HCT116 (cell line): ENCODE measurements around the gene FLRT1. TPM values are rescaled to one million over a fixed set of nuclear protein-coding genes. Genes with fewer than 3 reads are reported as not detected.

Source experiments
- ATAC-seq: fragments of 200-7000 bp; cut with Tn5 transposase; 2 replicates; pipeline ENCODE4 v1.9.1; 2020; ENCODE audit warnings: mild to moderate bottlenecking, moderate library complexity
- BruUV-seq: library from RNA; stranded (reverse); fragments of 400-500 nt; replicated peaks from 2 replicates; lab custom pipeline; 2021; lab: Mats Ljungman, UMichigan
- CTCF ChIA-PET: fragments of 300-600 bp; sonication (Branson Sonifier 250); formaldehyde crosslinking; loops from one replicate; lab custom pipeline; 2021; ENCODE audit warnings: antibody characterized with exemption; lab: Charles Lee
- POLR2A ChIA-PET: fragments of 300-600, 350-600 bp; sonication (Branson Sonifier 250); formaldehyde crosslinking; loops from one replicate; lab custom pipeline; 2021; ENCODE audit warnings: antibody characterized with exemption; lab: Charles Lee
- RAD21 ChIA-PET, 2 experiments: fragments of 300-600 bp; sonication (Branson Sonifier 250); formaldehyde crosslinking; loops; one replicate each; lab custom pipeline; 2023; ENCODE audit warnings: low total read pairs in 2 of 2; ENCODE audit not compliant: uncharacterized antibody in 2 of 2, unreplicated experiment in 2 of 2, low non-redundant PET in 1 of 2; lab: Charles Lee
- DNase-seq: peaks from one replicate; pipeline ENCODE4 v3.0.0-alpha.2; 2010; ENCODE audit warnings: low read depth, low spot score
- H2AFZ ChIP-seq: fragments of 200-600 bp; shearing (Covaris generic), sonication (generic); 2 replicates; pipeline ENCODE4 v1.6.1; 2017; ENCODE audit warnings: low read depth, mixed run types, mixed read lengths, antibody characterized with exemption, low read length; ENCODE audit not compliant: poor library complexity, severe bottlenecking
- H3K27ac ChIP-seq: 2 replicates; pipeline ENCODE4 v1.5.1; 2012; ENCODE audit warnings: low read depth, low read length
- H3K27me3 ChIP-seq: fragments of 200-600 bp; sonication (generic); 2 replicates; pipeline ENCODE4 v1.6.1; 2016; ENCODE audit warnings: mixed run types, low read length, mixed read lengths; ENCODE audit not compliant: insufficient read depth
- H3K36me3 ChIP-seq, 2 experiments: fragments of 200-500 bp in 1 of 2; fragments of 200-600 bp in 1 of 2; sonication (Bioruptor generic) in 1 of 2; sonication (generic) in 1 of 2; 2 replicates each; pipeline versions ENCODE4 v1.5.1 to v1.6.1; 2014 to 2016; ENCODE audit warnings: low read length in 2 of 2, inconsistent platforms in 1 of 2, mixed read lengths in 1 of 2, mixed run types in 1 of 2; ENCODE audit not compliant: insufficient read depth in 2 of 2, control insufficient read depth in 1 of 2
- H3K4me1 ChIP-seq, 2 experiments: fragments of 200-600 bp in 1 of 2; sonication (generic) in 1 of 2; 2 replicates each; pipeline versions ENCODE4 v1.5.1 to v1.6.1; 2012 to 2017; ENCODE audit warnings: low read length in 2 of 2, inconsistent platforms in 1 of 2, mild to moderate bottlenecking in 1 of 2, mixed read lengths in 1 of 2, mixed run types in 1 of 2, moderate library complexity in 1 of 2; ENCODE audit not compliant: insufficient read depth in 2 of 2, control insufficient read depth in 1 of 2
- H3K4me2 ChIP-seq: fragments of 200-600 bp; sonication (generic); 2 replicates; pipeline ENCODE4 v1.6.1; 2017; ENCODE audit warnings: mixed run types, low read length, mixed read lengths
- H3K4me3 ChIP-seq, 2 experiments: fragments of 200-600 bp in 1 of 2; sonication (generic) in 1 of 2; replicated peaks in 1 of 2; 2 replicates each; pipeline ENCODE4 v1.5.1; 2011 to 2016; ENCODE audit warnings: low read length in 2 of 2, control low read depth in 1 of 2, low read depth in 1 of 2, mild to moderate bottlenecking in 1 of 2, mixed read lengths in 1 of 2, mixed run types in 1 of 2
- H3K79me2 ChIP-seq: fragments of 200-600 bp; sonication (generic); 2 replicates; pipeline ENCODE4 v1.6.1; 2017; ENCODE audit warnings: mild to moderate bottlenecking, mixed run types, low read length, moderate library complexity, mixed read lengths; ENCODE audit not compliant: insufficient read depth
- H3K9ac ChIP-seq: fragments of 200-600 bp; sonication (generic); 2 replicates; pipeline ENCODE4 v1.6.1; 2016; ENCODE audit warnings: low read length, mixed read lengths
- H3K9me2 ChIP-seq: fragments of 200-600 bp; sonication (generic), shearing (Covaris generic); 2 replicates; pipeline ENCODE4 v1.6.1; 2017; ENCODE audit warnings: mixed run types, mild to moderate bottlenecking, moderate library complexity; ENCODE audit not compliant: insufficient read depth
- H3K9me3 ChIP-seq, 2 experiments: fragments of 200-500 bp in 1 of 2; fragments of 200-600 bp in 1 of 2; sonication (Bioruptor generic) in 1 of 2; sonication (generic) in 1 of 2; 2 replicates each; pipeline ENCODE4 v1.6.1; 2014 to 2017; ENCODE audit warnings: low read length in 2 of 2, mixed read lengths in 2 of 2, inconsistent platforms in 1 of 2, low read depth in 1 of 2, mild to moderate bottlenecking in 1 of 2, mixed run types in 1 of 2, moderate library complexity in 1 of 2; ENCODE audit not compliant: control insufficient read depth in 1 of 2, insufficient read depth in 1 of 2
- H4K20me1 ChIP-seq: fragments of 200-600 bp; sonication (generic), shearing (Covaris generic); 2 replicates; pipeline ENCODE4 v1.6.1; 2017; ENCODE audit warnings: mixed run types, mild to moderate bottlenecking, moderate library complexity; ENCODE audit not compliant: insufficient read depth
- CBX3 ChIP-seq: IDR thresholded peaks from 2 replicates; pipeline ENCODE4 v1.6.1; 2012; ENCODE audit warnings: low read depth
- CEBPB ChIP-seq: IDR thresholded peaks from 2 replicates; pipeline ENCODE4 v1.6.1; 2012; ENCODE audit warnings: low read depth
- EGR1 ChIP-seq: IDR thresholded peaks from 2 replicates; pipeline ENCODE4 v1.6.1; 2012; ENCODE audit warnings: low read depth
- ELF1 ChIP-seq: IDR thresholded peaks from 2 replicates; pipeline ENCODE4 v1.6.1; 2012; ENCODE audit warnings: low read depth, borderline replicate concordance
- EZH2phosphoT487 ChIP-seq: fragments of 200-600 bp; IDR thresholded peaks from 2 replicates; pipeline ENCODE4 v1.6.1; 2018; ENCODE audit warnings: antibody characterized with exemption, borderline replicate concordance
- FOSL1 ChIP-seq: IDR thresholded peaks from 2 replicates; pipeline ENCODE4 v1.6.1; 2012; ENCODE audit warnings: low read depth
- MAX ChIP-seq: IDR thresholded peaks from 2 replicates; pipeline ENCODE4 v1.6.1; 2012
- RAD21 ChIP-seq: IDR thresholded peaks from 2 replicates; pipeline ENCODE4 v1.6.1; 2012; ENCODE audit warnings: low read depth, mild to moderate bottlenecking
- REST ChIP-seq: IDR thresholded peaks from 2 replicates; pipeline ENCODE4 v1.6.1; 2012; ENCODE audit warnings: low read depth
- SP1 ChIP-seq: IDR thresholded peaks from 2 replicates; pipeline ENCODE4 v1.6.1; 2012; ENCODE audit warnings: low read depth
- SRF ChIP-seq: IDR thresholded peaks from 2 replicates; pipeline ENCODE4 v1.6.1; 2012; ENCODE audit warnings: low read depth
- YY1 ChIP-seq: IDR thresholded peaks from 2 replicates; pipeline ENCODE4 v1.6.1; 2011; ENCODE audit warnings: low read length, low read depth, moderate library complexity, mild to moderate bottlenecking; ENCODE audit not compliant: insufficient replicate concordance; ENCODE audit errors: extremely low read depth
- ZNF274 ChIP-seq: fragments of 200-500 bp; sonication (Bioruptor generic); IDR thresholded peaks from 2 replicates; pipeline ENCODE4 v1.6.1; 2014; ENCODE audit warnings: mild to moderate bottlenecking, low read depth, low read length, inconsistent platforms
- intact Hi-C: fragments of 100-400 bp; cut with micrococcal nuclease; formaldehyde crosslinking; loops from 2 replicates; pipeline ENCODE4 v1.10.0; 2022
- total RNA-seq: library from RNA; stranded (reverse); gene quantifications from one replicate; pipeline ENCODE4 v1.2.1, GENCODE V29; 2021; ENCODE audit not compliant: unreplicated experiment
- TF ChIP-seq, protein P1 (sequence below): IDR thresholded peaks from 2 replicates; pipeline ENCODE4 v1.6.1; 2012

The FLRT1 gene
- total RNA-seq, 1 experiment from 2014 or later = 0.15 TPM

GRCh38 chr11:64049509-64049908 is 13.8 kb downstream of the FLRT1 start:
- ATAC-seq (no peak), DNase-seq (no peak)
- Histone ChIP-seq H4K20me1 (no peaks in the 10 kb centered on the region), H3K4me2 (no peak overlapping the region), H3K27me3 (no peaks in the 10 kb centered on the region), H3K4me1 (no peaks in the 10 kb centered on the region), H3K4me3 (no peak overlapping the region), H3K36me3 (no peaks in the 10 kb centered on the region), H3K9me2 (no peaks in the 10 kb centered on the region), H3K9me3 (no peaks in the 10 kb centered on the region), H3K79me2 (no peaks in the 10 kb centered on the region), H3K9ac (no peak overlapping the region), H3K27ac (no peak overlapping the region), H2AFZ (no peak overlapping the region)
- POLR2A ChIA-PET = no interaction called here
- CTCF ChIA-PET = no interaction called here
- BruUV-seq = no TSS peak
- TF ChIP-seq REST (no peak), EGR1 (no peak), SRF (no peak), ZNF274 (no peak), RAD21 (no peak), YY1 (no peak), ELF1 (no peak), MAX (no peak), CBX3 (no peak), SP1 (no peak), CEBPB (no peak), FOSL1 (no peak), EZH2phosphoT487 (no peak)
- TF ChIP-seq, protein P1, sequence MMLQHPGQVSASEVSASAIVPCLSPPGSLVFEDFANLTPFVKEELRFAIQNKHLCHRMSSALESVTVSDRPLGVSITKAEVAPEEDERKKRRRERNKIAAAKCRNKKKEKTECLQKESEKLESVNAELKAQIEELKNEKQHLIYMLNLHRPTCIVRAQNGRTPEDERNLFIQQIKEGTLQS = no peak
- RAD21 ChIA-PET = no interaction called here
- intact Hi-C loops = loop anchor here (5.0 kb wide), 1 partner anchor 98 kb away; no protein-coding TSS in a partner anchor
